Astrocyte of the cerebellum (primary cell): ENCODE results near the gene PPCS.

ENCODE experiments used
- DNase-seq: peaks from one replicate; pipeline ENCODE4 v3.0.0-alpha.2; 2011; ENCODE audit warnings: low read depth
- H3K4me3 ChIP-seq: 2 replicates; pipeline ENCODE4 v1.5.1; 2011; ENCODE audit warnings: mild to moderate bottlenecking, low read depth, low read length, moderate library complexity
- in situ Hi-C: cut with HindIII; loops from 2 replicates; pipeline ENCODE4 v1.10.0; 2017; ENCODE audit warnings: low sequenced_read_pairs
- TF ChIP-seq, protein P1 (sequence below): IDR thresholded peaks from 2 replicates; pipeline ENCODE4 v1.5.1; 2012; ENCODE audit warnings: low read length, low read depth, moderate library complexity, mild to moderate bottlenecking; ENCODE audit errors: missing control alignments

PPCS gene

DNA sequence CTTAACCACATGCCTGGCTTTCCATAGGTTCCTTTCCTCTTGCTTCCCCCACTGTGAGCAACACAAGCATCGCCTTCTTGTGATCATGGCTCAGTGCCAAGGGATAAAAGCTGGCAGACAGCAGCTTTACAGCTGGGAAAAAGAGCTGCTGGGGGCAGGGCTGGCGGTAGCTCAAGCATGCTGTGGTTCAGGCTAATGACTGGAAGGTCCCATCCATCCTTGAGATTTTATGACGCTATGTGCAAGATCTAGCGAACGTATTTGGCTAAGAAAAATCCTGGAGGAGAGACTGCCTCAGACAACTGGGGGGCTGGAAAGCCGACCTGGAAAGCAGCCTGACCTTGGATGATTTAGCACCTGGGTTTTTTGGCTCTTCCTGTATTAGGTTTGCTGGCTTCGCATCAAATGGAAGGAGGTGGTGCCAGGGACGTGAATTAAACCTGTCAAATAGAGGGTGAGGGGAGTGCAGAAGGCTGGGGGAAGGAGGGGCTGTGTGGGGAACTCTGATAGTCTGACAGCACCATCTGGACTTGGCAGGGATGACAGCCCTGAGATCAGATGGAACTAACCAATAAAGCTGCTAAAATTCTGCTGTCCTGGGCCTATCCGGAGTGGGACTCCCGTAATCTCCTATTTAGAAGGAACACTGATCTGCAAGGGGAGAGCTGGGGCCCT, 35.3 kb upstream of the PPCS start:
- TF ChIP-seq, protein P1, sequence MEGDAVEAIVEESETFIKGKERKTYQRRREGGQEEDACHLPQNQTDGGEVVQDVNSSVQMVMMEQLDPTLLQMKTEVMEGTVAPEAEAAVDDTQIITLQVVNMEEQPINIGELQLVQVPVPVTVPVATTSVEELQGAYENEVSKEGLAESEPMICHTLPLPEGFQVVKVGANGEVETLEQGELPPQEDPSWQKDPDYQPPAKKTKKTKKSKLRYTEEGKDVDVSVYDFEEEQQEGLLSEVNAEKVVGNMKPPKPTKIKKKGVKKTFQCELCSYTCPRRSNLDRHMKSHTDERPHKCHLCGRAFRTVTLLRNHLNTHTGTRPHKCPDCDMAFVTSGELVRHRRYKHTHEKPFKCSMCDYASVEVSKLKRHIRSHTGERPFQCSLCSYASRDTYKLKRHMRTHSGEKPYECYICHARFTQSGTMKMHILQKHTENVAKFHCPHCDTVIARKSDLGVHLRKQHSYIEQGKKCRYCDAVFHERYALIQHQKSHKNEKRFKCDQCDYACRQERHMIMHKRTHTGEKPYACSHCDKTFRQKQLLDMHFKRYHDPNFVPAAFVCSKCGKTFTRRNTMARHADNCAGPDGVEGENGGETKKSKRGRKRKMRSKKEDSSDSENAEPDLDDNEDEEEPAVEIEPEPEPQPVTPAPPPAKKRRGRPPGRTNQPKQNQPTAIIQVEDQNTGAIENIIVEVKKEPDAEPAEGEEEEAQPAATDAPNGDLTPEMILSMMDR: no peak
- in situ Hi-C loops: no loop called here
- no peak overlapping the region for H3K4me3 ChIP-seq
- DNase-seq: peak; percentile 93

DNA sequence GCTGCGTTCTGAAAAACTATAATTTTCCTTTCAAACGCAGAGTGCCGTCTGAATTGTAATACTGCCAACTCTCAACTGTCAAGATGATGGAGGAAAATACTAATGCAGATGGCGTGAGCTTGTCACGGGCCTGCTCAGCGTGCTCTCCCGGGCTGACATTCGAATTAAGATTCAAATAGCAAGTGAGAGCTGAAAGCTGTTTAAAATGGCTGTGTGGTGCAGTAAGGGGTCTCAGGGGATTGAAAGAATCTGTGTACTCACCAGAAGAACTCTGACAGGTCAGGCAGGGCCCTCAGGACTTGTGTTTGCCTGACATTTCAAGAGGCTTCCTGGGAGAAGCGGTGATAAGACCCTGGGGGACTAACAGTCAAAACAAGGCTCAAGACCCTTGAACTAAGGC, 33.6 kb upstream of the PPCS start:
- in situ Hi-C loops: no loop called here
- TF ChIP-seq, protein P1: no peak
- DNase-seq: no peak
- no peak overlapping the region for H3K4me3 ChIP-seq

DNA sequence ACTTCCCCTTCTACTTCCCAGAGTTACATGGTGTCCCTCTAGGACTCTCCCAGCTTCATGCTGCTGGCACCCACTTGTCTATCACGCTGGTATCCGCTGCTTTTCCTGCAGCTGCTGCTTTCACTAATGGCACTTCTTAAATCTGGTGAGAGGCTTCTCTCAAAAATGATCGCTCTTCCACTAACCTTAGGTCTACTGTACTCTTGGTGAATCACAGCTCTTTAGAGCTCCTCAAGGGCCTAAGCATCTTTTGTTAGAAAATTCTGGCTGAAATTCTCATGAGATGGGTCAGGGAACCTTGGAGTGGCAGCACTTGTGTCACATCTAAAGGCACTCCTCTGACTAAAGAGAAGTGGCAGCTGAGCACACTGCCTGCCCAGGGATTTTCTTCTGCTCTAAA, 32.7 kb upstream of the PPCS start:
- in situ Hi-C loops: no loop called here
- DNase-seq: no peak
- TF ChIP-seq, protein P1: no peak
- no peak overlapping the region for H3K4me3 ChIP-seq

DNA sequence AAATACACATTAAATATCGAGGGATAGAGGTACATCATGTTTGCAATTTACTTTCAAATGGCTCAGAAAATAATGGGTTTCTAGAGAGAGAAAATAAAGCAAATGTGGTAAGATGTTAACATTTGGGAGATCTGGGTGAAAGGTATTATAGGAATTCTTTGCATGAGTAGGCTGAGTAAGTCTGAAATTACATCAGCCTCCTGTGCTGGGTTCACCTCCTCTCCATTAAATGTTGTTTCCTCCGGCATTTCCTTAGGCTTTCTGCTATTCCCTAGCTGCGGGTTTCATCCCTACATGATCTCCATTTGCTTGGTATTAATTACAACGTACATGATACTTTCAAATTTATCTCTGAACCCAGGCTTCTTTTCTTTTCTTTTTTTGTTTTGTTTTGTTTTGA, 32.1 kb upstream of the PPCS start:
- no peak overlapping the region for H3K4me3 ChIP-seq
- no peak for DNase-seq
- in situ Hi-C loops: no loop called here
- TF ChIP-seq, protein P1: no peak

DNA sequence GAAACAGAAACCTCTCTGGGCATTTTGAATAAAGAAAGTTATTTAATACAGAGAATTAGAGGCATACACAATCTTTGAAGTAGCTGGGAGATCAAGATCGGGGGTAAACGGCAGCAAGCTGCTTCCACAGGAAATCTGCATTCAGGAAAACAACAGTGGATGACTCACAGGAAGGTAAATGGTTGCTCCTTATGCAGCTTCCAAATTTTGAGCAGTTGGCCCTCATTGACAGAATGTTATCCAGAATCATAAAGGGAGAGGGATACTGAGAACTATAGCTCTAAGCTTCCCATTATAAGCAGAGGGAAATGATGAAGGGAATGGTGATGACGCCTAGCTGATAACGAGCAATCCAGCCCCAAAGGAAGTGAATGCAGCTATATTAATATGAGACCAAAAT, 29.1 kb upstream of the PPCS start:
- TF ChIP-seq, protein P1: no peak
- no peak overlapping the region for H3K4me3 ChIP-seq
- no peak for DNase-seq
- in situ Hi-C loops: no loop called here

DNA sequence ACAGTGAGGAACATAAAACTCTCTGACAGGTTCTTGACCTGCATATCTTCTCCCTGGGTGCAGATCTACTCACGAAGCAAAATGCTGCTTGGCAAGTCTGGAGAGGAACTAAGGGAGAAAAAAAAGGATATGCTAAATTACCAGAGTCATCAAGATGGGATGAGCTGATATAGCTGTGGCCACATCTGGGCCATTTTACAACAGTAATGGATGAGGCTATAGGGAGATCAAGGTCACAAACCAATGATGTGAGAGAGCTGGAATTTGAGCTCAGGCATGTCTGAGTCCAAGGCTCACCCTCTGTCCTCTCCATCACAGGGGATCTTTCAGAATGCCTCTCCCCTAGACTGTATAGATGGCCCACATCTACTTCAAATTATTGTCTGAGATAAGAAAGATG, 26.7 kb upstream of the PPCS start:
- no peak for DNase-seq
- in situ Hi-C loops: no loop called here
- TF ChIP-seq, protein P1: no peak
- H3K4me3 ChIP-seq: no peak overlapping the region
